ENCODE data around the gene NCBP3. TPM values are rescaled to one million over a fixed set of nuclear protein-coding genes. Genes with fewer than 3 reads are reported as not detected.
A peak's percentile ranks its signal among the peaks of the same experiment; 100 is the strongest.

NCBP3 gene
- total RNA-seq, 1 donor from 2014 or later: 34.9 TPM

GRCh38 chr17:3893003-3893719, 47.1 kb upstream of the NCBP3 start, which contains the start of gene CAMKK1:
CAMKK1 (minus strand) TSS chr17:3893053; CDS start chr17:3885687, 7,366 bp downstream.
- Histone ChIP-seq H3K4me1 (peaks cover 54% of the 10 kb centered on the region), H3K4me3 (peak within 1 kb of the TSS; percentile 76), H3K9me3 (no peaks in the 10 kb centered on the region), H3K27me3 (no peaks in the 10 kb centered on the region), H3K36me3 (no peaks in the 10 kb centered on the region), H3K27ac (peak within 1 kb of the TSS; percentile 82)
- intact Hi-C loops (cut with DNase I): no loop called here
- peak; percentile 96 for DNase-seq
- no peak for TF ChIP-seq CTCF (IDR thresholded peaks at IDR 0.05)
- peak; percentile 87 for ATAC-seq

- Histone ChIP-seq H3K4me1 (peaks cover 61% of the 10 kb centered on the region), H3K4me3 (peak overlapping the region; percentile 76), H3K36me3 (no peaks in the 10 kb centered on the region), H3K27me3 (no peaks in the 10 kb centered on the region), H3K9me3 (no peaks in the 10 kb centered on the region), H3K27ac (peak overlapping the region; percentile 60)
- TF ChIP-seq CTCF (IDR thresholded peaks at IDR 0.05): peak; percentile 8
- intact Hi-C loops (cut with DNase I): no loop called here
- ATAC-seq: peak; percentile 73
- DNase-seq: peak; percentile 94
These were observed 46.3 kb upstream of the NCBP3 start for GRCh38 chr17:3892095-3892998.

GRCh38 chr17:3891626-3892094, 45.6 kb upstream of the NCBP3 start:
- H3K27me3 ChIP-seq: no peaks in the 10 kb centered on the region
- no peaks in the 10 kb centered on the region for H3K36me3 ChIP-seq
- TF ChIP-seq CTCF (IDR thresholded peaks at IDR 0.05): no peak
- H3K4me1 ChIP-seq: peaks cover 68% of the 10 kb centered on the region
- DNase-seq (no peak), ATAC-seq (no peak)
- H3K27ac ChIP-seq: peak overlapping the region; percentile 6
- H3K4me3 ChIP-seq: peak overlapping the region; percentile 76
- no peaks in the 10 kb centered on the region for H3K9me3 ChIP-seq
- intact Hi-C loops (cut with DNase I): no loop called here

GRCh38 chr17:3890878-3891219, 44.8 kb upstream of the NCBP3 start:
- DNase-seq (no peak), ATAC-seq (no peak)
- intact Hi-C loops (cut with DNase I): no loop called here
- no peak overlapping the region for H3K27ac ChIP-seq
- no peaks in the 10 kb centered on the region for H3K27me3 ChIP-seq
- no peak for TF ChIP-seq CTCF (IDR thresholded peaks at IDR 0.05)
- no peak overlapping the region for H3K4me3 ChIP-seq
- H3K4me1 ChIP-seq: peaks cover 71% of the 10 kb centered on the region
- H3K36me3 ChIP-seq: no peaks in the 10 kb centered on the region
- no peaks in the 10 kb centered on the region for H3K9me3 ChIP-seq

- ATAC-seq (no peak), DNase-seq (peak; percentile 81)
- intact Hi-C loops (cut with DNase I): no loop called here
- Histone ChIP-seq H3K36me3 (peaks cover under 1% of the 10 kb centered on the region), H3K27ac (no peak overlapping the region), H3K27me3 (no peaks in the 10 kb centered on the region), H3K4me3 (no peak overlapping the region), H3K9me3 (no peaks in the 10 kb centered on the region), H3K4me1 (peaks cover 67% of the 10 kb centered on the region)
- no peak for TF ChIP-seq CTCF (IDR thresholded peaks at IDR 0.05)
These were observed 44.2 kb upstream of the NCBP3 start for GRCh38 chr17:3890082-3890877.

All from upper lobe of right lung (tissue), 1 donor.